GM18519 (cell line): ENCODE measurements around the gene KLHL34.

ENCODE experiments used
- ATAC-seq: cut with Tn5 transposase; IDR thresholded peaks from one replicate; pipeline ENCODE4 v1.9.1; 2021; ENCODE audit warnings: mild to moderate bottlenecking, moderate library complexity; ENCODE audit not compliant: unreplicated experiment, low FRiP score

Gene KLHL34, protein sequence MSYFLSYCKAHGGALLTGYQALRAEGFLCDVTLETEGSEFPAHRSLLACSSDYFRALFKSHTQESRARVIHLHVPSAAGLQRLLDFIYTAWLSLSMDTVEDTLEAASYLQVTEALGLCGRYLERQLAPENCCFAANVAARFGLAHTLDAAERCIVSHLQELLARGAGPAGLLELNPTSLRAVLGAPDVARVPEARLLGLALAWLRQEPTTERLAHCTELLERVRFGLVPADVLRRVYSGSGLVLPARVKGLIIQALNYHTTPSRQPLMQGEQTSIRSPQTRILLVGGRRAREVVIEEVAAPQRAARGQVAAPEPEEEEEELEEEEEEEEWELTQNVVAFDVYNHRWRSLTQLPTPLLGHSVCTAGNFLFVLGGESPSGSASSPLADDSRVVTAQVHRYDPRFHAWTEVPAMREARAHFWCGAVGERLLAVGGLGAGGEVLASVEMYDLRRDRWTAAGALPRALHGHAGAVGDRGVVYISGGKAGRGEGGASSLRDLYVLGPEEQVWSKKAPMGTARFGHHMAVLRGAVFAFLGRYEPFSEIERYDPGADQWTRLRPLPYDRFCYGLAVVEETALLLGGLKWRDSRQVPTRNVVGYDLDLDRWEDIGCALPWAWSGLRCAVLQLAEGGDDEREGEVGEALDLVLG

GRCh38 chrX:21658152-21658737 is at the start of gene KLHL34:
KLHL34 (minus strand) TSS chrX:21658330; CDS start chrX:21657788, 542 bp downstream.
- no peak for ATAC-seq

GRCh38 chrX:21705225-21705624 is 47.1 kb upstream of the KLHL34 start:
- no peak for ATAC-seq

DNA sequence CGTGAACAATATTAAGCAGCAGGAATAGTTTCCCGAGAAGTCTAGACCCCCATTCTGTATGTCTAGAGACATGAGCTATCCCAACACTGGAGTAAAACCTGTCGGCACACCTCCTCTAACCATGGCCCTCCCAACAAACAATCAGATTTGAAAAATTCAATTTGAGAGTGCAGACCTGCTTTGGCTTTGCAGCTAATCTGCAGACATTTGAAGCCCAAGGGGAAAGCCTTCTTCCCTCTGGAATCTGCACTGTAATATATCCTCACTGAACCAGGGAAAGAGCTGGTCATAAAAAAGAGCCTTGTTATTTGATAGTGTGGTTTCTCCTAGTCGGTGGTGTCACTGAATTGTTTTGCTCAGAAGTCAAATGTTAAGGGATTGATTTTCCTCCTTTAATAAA is 44.6 kb upstream of the KLHL34 start:
- no peak for ATAC-seq

GRCh38 chrX:21700967-21701366 is 42.8 kb upstream of the KLHL34 start:
- ATAC-seq = no peak

DNA sequence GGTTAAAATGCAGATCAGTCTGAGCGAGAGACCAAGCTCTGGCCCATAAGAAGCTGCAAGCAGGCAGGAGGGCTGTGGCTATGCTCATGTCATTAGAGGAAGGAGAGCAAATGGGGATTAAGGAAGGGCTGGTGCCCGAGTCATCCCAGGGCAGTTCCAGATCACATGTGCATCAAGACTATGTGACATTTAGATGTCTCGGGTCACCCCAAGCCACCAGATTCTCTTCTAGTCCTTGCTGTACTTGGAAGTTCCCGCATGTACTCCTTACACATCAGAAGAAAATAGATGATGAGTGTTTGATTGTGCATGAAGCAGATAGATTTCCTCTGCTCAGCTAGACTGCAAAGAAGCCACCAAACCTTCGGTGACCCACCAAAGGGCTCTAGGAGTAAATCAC is 42.1 kb upstream of the KLHL34 start:
- ATAC-seq = no peak

DNA sequence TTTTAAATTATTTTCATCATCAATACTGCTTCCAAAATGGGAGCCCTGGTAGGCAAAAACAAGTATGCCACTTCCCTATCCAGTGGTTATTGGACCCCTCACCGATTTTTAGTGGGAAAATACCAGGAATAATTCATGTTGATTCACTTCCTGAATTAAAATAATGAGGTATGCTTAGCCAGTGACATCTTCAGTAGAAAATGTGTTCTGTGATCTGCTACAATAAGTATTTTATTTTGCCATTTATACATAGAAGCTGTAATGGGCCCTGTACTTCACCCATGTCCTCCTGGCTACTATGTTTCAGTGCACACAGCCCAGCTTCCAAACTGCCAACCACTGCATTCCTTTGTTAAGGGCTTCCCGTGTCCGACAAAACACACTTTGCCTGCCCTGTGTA is 41.0 kb upstream of the KLHL34 start:
- no peak for ATAC-seq

GRCh38 chrX:21698272-21698671 is 40.1 kb upstream of the KLHL34 start:
- no peak for ATAC-seq

DNA sequence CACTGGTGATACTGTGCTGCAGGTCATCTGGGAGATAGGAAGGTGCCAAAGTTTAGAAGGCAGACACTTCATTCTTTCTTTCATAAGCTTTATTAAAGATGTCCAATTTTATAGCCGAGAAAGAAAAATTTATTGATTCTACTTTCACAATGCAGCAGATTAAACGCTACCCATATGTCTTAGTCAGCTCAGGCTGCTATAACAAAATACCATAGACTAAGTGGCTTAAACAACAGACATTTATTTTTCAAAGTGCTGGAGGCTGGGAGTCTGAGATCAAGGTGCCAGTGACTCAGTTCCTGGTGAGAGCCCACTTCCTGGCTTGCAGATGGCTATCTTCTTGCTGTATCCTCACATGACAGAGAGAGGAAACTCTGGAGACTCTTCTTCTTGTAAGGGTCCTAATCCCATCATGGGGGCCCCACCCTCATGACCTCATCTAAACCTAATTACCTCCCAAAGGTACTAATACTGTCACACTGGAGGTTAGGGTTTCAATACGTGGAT is 33.4 kb upstream of the KLHL34 start:
- no peak for ATAC-seq

DNA sequence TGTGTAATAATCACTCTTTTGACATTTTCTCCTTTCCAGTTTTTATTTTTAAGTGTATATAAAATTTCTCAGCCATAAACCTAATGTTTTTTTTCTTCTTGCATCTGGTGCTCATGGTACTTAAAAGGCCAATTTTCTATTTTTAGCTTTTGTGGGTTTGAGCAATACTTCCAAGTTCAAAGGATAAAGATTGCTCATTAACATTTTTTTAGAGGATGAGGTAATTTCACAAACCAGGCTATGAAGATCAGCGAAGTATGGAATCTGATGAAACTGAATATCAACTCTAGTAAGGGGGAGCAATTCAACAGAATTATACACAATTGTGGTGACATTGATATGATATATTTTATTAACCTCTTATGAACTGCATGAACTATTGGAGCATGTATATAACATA is 25.8 kb upstream of the KLHL34 start:
- no peak for ATAC-seq

DNA sequence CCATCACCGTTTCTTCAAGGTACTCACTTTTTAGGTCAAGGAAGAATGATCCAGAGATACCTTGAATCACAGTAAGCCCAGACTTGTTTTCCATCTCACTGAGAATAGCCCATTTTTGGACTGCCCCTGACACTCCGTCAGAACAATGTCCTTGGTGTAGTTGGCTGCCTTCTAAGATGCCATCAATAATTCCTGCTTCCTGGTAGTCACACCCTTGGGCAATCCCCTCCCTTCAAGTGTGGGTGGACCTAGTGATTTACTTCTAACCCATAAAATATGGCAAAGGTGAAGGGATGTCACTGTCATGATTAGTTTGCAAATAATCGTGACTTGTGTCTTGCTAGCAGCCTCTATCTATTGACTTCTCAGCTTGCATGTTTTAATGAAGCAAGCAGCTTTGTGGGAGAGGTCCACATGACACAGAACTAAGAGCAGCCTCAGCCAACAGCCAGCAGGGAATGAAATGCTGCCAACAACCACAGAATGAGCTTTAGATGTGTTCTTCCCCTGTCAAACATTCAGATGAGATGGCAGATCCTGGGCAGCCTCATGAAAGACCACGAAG is 20.0 kb upstream of the KLHL34 start:
- ATAC-seq = no peak

GRCh38 chrX:21675931-21676330 is 17.8 kb upstream of the KLHL34 start:
- no peak for ATAC-seq

- no peak for ATAC-seq
Measured at GRCh38 chrX:21674430-21675186, 16.5 kb upstream of the KLHL34 start.

DNA sequence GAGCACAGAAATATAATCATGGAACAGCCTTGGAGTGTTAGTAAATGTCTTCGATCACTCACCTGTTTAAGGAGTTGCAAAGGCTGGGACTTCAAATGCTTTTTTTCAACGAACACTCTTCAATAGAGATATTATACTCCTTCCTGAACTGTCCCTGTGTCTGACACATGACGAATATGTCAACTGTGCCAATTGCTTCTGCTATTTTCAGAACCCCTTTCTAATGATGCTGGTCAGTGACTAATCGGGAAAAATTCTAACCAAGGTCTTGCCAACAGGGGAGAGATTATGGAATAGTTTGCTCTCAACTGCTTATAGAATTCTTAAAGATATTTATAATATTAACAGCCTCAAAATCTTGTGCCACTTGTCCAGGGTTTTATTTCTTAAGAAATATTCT is 8.5 kb upstream of the KLHL34 start:
- ATAC-seq = no peak

GRCh38 chrX:21666252-21666651 is 8.1 kb upstream of the KLHL34 start:
- ATAC-seq = no peak

DNA sequence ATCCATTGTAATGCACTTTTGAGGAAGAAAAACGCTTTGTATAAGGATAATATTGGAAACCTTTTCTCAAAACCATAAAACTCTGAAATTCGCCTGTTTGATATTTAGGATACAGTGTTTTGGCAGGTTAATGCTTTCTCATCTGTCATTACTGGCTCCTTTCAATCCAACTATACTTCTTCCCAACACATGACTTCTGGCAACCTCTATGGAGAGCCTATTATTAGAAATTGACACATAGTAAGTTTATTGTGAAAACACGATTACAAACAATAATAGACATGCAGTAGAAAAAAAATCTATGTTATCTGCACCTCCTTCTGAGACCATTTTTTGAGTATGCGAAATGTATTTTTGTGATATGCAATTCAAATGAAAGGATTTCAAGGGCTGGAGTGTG is 4.6 kb upstream of the KLHL34 start:
- no peak for ATAC-seq

DNA sequence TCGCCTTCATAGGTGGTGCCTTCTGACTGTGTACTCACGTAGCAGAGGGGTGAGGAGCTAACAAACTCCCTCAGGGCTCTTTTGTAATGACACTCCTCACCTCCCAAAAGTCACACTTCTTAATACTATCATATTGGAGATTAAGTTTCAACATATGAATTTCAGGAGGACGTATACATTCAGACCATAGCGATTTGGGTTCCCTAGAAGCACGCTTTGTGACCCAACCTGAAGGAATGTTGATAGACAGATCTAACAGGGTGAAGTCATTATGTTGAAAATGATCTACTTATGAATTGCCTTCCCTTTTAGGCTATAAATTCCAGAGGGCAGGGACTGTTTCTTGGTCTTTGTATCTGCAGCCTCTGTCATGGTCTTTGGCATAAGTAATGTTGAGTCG is 3.2 kb upstream of the KLHL34 start:
- no peak for ATAC-seq

- no peak for ATAC-seq
Measured at GRCh38 chrX:21660156-21660555, 2.0 kb upstream of the KLHL34 start.

DNA sequence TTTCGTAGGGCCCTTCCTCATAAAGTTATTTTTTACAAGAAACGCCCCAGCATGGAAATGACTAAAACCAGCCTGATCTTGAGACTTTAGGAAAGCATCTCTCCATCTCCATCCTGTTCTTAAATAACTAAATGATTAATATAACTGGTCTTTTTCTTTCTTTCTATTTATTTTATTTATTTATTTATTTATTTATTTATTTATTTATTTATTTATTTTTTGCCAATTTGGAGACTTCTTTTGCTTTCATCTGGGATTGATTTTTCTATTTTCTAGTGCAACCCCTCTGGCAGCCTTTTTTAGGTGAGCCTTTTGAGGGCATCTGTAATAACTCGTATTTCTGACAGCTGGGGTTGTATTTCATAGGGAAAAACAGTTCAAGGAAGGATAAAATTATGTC is 1.2 kb upstream of the KLHL34 start:
- no peak for ATAC-seq

DNA sequence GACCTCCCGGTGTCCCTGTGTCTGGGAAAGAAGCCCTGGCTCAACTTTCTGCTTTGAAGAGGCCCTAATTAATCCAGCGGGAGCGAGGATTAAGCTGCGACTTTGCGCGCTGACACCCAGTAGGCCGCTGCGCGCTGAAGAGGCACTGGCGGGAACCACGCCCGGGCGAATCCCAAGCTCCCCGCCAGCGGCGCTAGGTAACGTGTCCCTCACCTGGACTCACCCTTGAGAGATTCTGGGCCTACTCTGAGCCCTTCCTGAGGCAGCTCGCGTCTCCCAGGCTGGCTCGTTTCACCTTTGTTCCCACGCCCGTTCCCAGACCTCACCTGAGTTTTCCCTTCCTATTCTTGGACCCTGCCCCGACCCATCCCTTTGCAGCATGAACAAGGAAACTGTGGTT is 616 bp upstream of the KLHL34 start:
- no peak for ATAC-seq

GRCh38 chrX:21657318-21658151 is 595 bp downstream of the KLHL34 start:
- no peak for ATAC-seq
